Measurements from ENCODE around the gene VHLL.

VHLL gene

GRCh38 chr1:156319664-156320063 is 20.6 kb upstream of the VHLL start:
- TF ChIP-seq JUND (IDR thresholded peaks at IDR 0.05; ENCODE audit: low read depth), result no peak
- DNase-seq (ENCODE audit: low read depth in 1 of 2, low spot score in 1 of 2), result peak in 1 of 2 experiments; percentile 57
- in situ Hi-C loops (cut with HindIII; ENCODE audit: low pct_unique_long_range_greater_than_20kb, low sequenced_read_pairs), result no loop called here

DNA sequence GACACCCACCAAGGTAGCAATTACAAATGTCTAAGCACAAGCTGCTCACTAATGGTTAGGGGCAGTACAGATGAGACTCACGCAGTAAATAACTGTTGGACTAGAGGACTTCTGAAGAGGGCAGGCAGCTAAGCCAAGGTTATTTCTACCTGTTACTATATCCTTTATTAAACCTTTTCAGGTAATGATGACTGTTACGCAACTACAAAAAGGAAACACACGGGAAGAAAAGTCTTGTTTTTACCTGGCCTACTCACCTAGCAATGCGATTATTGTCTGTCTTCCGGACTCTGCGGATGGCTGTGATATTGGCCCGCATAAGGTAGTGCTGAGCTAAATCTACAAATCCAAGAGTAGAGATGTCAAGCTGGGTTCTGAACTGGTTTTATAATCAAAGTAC is 17.8 kb upstream of the VHLL start:
- in situ Hi-C loops (cut with HindIII; ENCODE audit: low pct_unique_long_range_greater_than_20kb, low sequenced_read_pairs), result no loop called here
- no peak for TF ChIP-seq JUND (IDR thresholded peaks at IDR 0.05; ENCODE audit: low read depth)
- no peak for DNase-seq (ENCODE audit: low read depth in 1 of 2, low spot score in 1 of 2)

DNA sequence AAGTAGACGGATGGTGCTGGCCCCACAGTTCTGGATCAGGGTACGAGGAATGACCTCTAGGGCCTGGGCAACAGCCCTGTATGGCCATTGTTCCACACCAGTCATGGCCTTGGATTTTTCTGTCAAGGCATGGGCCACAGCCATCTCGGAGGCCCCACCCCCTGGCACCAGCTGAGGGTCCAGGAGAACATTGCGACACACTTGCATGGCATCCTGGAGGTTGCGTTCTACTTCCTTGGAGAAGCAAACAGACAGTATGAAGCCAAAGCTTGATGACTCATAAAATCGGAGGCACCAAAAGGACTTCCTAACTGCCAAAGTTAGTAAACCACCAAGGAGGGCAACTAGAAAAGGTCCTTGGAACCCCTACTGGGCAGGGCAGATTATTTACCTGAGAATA is 11.9 kb upstream of the VHLL start:
- TF ChIP-seq JUND (IDR thresholded peaks at IDR 0.05; ENCODE audit: low read depth), result no peak
- DNase-seq (ENCODE audit: low read depth in 1 of 2, low spot score in 1 of 2), result no peak
- in situ Hi-C loops (cut with HindIII; ENCODE audit: low pct_unique_long_range_greater_than_20kb, low sequenced_read_pairs), result no loop called here

GRCh38 chr1:156308078-156308477 is 9.0 kb upstream of the VHLL start:
- in situ Hi-C loops (cut with HindIII; ENCODE audit: low pct_unique_long_range_greater_than_20kb, low sequenced_read_pairs), result no loop called here
- no peak for TF ChIP-seq JUND (IDR thresholded peaks at IDR 0.05; ENCODE audit: low read depth)
- no peak for DNase-seq (ENCODE audit: low read depth in 1 of 2, low spot score in 1 of 2)

DNA sequence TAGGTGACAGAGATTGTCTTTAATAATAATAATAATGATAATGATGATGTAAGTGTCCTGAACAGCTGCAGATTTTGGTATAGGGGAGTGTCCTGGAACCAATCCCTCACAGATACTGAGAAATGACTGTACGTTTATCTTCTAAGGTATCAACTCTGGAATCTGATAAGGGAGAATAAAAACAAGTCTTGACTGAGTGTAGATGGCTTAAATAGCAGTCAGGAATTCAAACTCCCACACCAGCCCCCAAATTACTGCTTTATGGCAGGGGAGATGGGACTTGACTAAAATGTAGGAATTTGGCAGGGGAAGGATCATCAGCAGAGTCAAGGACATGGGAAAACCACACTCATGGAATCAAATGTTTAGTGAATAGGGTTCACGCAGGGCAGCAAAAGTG is 6.1 kb upstream of the VHLL start:
- in situ Hi-C loops (cut with HindIII; ENCODE audit: low pct_unique_long_range_greater_than_20kb, low sequenced_read_pairs), result no loop called here
- DNase-seq (ENCODE audit: low read depth in 1 of 2, low spot score in 1 of 2), result no peak
- no peak for TF ChIP-seq JUND (IDR thresholded peaks at IDR 0.05; ENCODE audit: low read depth)

DNA sequence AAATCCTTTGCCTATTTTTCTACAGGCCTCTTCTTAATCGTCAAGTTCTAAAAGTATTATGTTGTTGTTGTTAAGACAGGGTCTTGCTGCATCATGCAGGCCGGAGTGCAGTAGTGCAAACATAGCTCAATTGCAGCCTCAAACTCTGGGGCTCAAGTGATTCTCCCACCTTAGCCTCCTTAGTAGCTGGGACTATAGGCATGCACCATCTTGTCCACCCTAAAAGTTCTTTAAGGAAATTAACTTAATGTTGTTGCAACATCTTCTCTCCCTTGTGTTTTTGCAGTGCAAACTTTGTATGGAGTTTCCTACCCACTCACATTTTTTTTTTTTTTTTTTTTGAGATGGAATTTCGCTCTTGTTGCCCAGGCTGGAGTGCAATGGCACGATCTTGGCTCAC is 4.1 kb upstream of the VHLL start:
- in situ Hi-C loops (cut with HindIII; ENCODE audit: low pct_unique_long_range_greater_than_20kb, low sequenced_read_pairs), result no loop called here
- DNase-seq (ENCODE audit: low read depth in 1 of 2, low spot score in 1 of 2), result no peak
- no peak for TF ChIP-seq JUND (IDR thresholded peaks at IDR 0.05; ENCODE audit: low read depth)

DNA sequence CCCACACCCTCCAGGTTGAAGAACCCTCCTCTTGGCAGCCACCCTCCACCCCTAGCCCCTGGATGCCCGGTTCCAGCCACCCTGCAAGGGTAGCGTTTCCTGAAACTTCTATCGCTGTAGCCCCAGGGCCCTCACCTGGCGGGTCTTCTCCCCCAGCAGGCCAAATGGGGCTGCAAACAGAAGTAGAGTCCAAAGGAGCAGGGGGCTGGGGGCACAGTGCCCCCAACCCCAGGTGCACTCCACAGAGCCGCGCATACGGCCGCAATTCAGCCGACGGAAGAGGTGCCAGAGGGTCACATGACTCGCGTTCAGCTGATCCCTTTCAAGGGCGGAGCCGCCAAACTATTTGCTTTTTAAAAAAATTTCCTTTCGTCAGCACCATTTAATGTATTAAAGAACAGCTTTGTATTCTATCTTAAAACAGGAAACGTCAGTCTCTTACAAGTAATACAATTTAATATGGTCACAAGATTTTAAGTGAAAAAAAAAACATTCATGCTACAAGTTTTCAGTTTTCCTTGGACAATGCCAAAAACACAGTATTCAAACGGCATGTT is 3.6 kb downstream of the VHLL start, which contains the start of gene GLMP:
TSS of gene GLMP (minus strand) at position 289 of the 557 bp plus-strand sequence. CDS start at position 255, 34 bp downstream.
- TF ChIP-seq JUND (IDR thresholded peaks at IDR 0.05; ENCODE audit: low read depth), result no peak
- peak; percentile 77 to 78 for DNase-seq (ENCODE audit: low read depth in 1 of 2, low spot score in 1 of 2)
- in situ Hi-C loops (cut with HindIII; ENCODE audit: low pct_unique_long_range_greater_than_20kb, low sequenced_read_pairs), result no loop called here

GRCh38 chr1:156293895-156294294 is 5.2 kb downstream of the VHLL start:
- no peak for TF ChIP-seq JUND (IDR thresholded peaks at IDR 0.05; ENCODE audit: low read depth)
- DNase-seq (ENCODE audit: low read depth in 1 of 2, low spot score in 1 of 2), result no peak
- in situ Hi-C loops (cut with HindIII; ENCODE audit: low pct_unique_long_range_greater_than_20kb, low sequenced_read_pairs), result no loop called here

DNA sequence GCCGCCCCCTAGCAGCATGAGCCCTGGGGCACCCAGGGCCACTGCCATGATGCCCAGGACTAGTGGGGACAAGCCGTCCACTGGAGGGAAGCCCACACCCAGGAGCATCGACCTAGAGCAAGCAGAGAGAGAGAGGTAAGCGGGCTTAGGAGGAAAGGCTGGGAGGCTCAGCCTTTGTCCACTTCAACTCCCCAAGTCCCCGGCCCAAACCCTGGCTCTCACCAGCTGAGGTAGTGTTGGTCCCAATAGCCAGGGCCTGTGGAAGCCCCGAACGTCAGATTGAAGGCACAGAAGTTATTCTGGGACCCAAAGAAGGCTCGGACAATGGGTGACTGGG is 6.0 kb downstream of the VHLL start:
- no peak for TF ChIP-seq JUND (IDR thresholded peaks at IDR 0.05; ENCODE audit: low read depth)
- in situ Hi-C loops (cut with HindIII; ENCODE audit: low pct_unique_long_range_greater_than_20kb, low sequenced_read_pairs), result no loop called here
- DNase-seq (ENCODE audit: low read depth in 1 of 2, low spot score in 1 of 2), result no peak

DNA sequence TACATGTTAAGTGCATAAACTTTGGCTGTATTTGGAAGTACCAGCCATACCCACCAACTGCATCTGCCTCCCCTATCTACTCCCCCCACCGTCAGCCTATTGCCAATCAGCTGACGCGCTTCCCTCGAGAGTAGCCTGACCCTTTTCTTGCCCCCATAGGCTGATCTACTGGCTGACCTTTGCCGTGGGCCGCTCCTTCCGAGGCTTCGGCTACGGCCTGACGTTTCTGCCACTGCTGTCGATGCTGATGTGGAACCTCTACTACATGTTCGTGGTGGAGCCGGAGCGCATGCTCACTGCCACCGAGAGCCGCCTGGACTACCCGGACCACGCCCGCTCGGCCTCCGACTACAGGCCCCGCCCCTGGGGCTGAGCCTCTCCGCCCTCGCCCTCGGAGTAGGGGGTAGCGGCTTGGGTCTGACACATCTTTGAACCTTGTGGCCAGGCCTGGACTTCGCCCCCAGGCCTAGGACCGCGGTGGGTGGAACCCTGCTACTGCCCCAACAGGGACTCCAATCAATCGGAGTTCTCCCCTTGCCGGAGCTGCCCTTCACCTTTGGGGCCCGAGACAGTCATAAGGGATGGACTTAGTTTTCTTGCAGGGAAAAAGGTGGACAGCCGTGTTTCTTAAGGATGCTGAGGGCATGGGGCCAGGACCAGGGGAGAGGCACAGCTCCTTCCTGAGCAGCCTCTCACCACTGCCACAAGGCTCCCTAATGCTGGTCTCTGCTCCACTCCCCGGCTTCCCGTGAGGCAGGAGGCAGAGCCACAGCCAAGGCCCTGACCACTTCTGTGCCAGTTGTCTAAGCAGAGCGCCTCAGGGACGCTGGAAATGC is 7.7 kb downstream of the VHLL start:
- in situ Hi-C loops (cut with HindIII; ENCODE audit: low pct_unique_long_range_greater_than_20kb, low sequenced_read_pairs), result no loop called here
- no peak for DNase-seq (ENCODE audit: low read depth in 1 of 2, low spot score in 1 of 2)
- no peak for TF ChIP-seq JUND (IDR thresholded peaks at IDR 0.05; ENCODE audit: low read depth)

DNA sequence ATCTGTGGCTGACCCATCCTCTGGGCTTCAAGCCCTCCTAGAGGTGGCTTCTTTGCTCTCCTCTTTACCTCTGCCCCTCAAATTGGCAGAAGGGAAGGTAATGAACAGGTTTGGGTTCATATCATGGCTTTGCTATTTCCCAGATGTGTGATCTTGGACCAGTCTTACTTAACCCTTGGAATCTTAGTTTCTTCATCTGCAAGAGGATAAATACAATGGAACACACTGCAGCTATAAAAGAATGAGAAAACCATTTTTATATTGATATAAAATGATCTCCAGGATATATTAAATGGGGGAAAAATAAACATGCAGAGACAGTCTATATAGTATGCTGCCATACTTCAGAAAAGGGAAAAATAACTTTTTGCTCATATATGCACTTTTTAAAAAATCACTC is 9.2 kb downstream of the VHLL start:
- DNase-seq (ENCODE audit: low read depth in 1 of 2, low spot score in 1 of 2), result no peak
- no peak for TF ChIP-seq JUND (IDR thresholded peaks at IDR 0.05; ENCODE audit: low read depth)
- in situ Hi-C loops (cut with HindIII; ENCODE audit: low pct_unique_long_range_greater_than_20kb, low sequenced_read_pairs), result no loop called here

GRCh38 chr1:156286061-156286460 is 13.0 kb downstream of the VHLL start:
- in situ Hi-C loops (cut with HindIII; ENCODE audit: low pct_unique_long_range_greater_than_20kb, low sequenced_read_pairs), result no loop called here
- TF ChIP-seq JUND (IDR thresholded peaks at IDR 0.05; ENCODE audit: low read depth), result no peak
- DNase-seq (ENCODE audit: low read depth in 1 of 2, low spot score in 1 of 2), result no peak

GRCh38 chr1:156285437-156285836 is 13.7 kb downstream of the VHLL start:
- DNase-seq (ENCODE audit: low read depth in 1 of 2, low spot score in 1 of 2), result no peak
- in situ Hi-C loops (cut with HindIII; ENCODE audit: low pct_unique_long_range_greater_than_20kb, low sequenced_read_pairs), result no loop called here
- TF ChIP-seq JUND (IDR thresholded peaks at IDR 0.05; ENCODE audit: low read depth), result no peak

GRCh38 chr1:156284757-156285156 is 14.3 kb downstream of the VHLL start:
- no peak for DNase-seq (ENCODE audit: low read depth in 1 of 2, low spot score in 1 of 2)
- no peak for TF ChIP-seq JUND (IDR thresholded peaks at IDR 0.05; ENCODE audit: low read depth)
- in situ Hi-C loops (cut with HindIII; ENCODE audit: low pct_unique_long_range_greater_than_20kb, low sequenced_read_pairs), result no loop called here

Measured in T47D (cell line).